H1 (cell line): ENCODE measurements around the gene ZNF525. TPM values are rescaled to one million over a fixed set of nuclear protein-coding genes. Genes with fewer than 3 reads are reported as not detected.

Source experiments
- CTCF ChIA-PET: fragments of 300-600 bp; sonication (Branson Sonifier 250); formaldehyde crosslinking; loops from one replicate; lab custom pipeline; 2021; ENCODE audit not compliant: partially characterized antibody; lab: Charles Lee
- POLR2A ChIA-PET: fragments of 300-600 bp; sonication (Branson Sonifier 250); formaldehyde crosslinking; loops from one replicate; lab custom pipeline; 2021; ENCODE audit warnings: inconsistent platforms; ENCODE audit not compliant: partially characterized antibody; lab: Charles Lee
- DNase-seq, 2 experiments: peaks; one replicate each; pipeline versions ENCODE4 v3.0.0 to v3.0.0-alpha.2; 2010 to 2022; ENCODE audit warnings: low spot score in 2 of 2, low read depth in 1 of 2, mixed read lengths in 1 of 2
- FAIRE-seq: peaks from 2 replicates; lab custom pipeline; 2011; peaks lifted over from hg19 to GRCh38; lab: Jason Lieb, UNC
- H2AFZ ChIP-seq: 2 replicates; pipeline ENCODE4 v1.8.1; 2012; ENCODE audit warnings: low read length, inconsistent platforms
- H2AK5ac ChIP-seq: 2 replicates; pipeline ENCODE4 v1.6.1; 2013; ENCODE audit warnings: low read depth, low read length
- H2BK120ac ChIP-seq: replicated peaks from 2 replicates; pipeline ENCODE3; 2013; ENCODE audit warnings: low read depth, low read length, inconsistent platforms
- H2BK12ac ChIP-seq: 2 replicates; pipeline ENCODE4 v1.6.1; 2013; ENCODE audit warnings: low read depth, low read length
- H2BK15ac ChIP-seq: 2 replicates; pipeline ENCODE4 v1.6.1; 2013; ENCODE audit warnings: low read length
- H2BK20ac ChIP-seq: 2 replicates; pipeline ENCODE4 v1.6.1; 2013; ENCODE audit warnings: low read length
- H2BK5ac ChIP-seq: 2 replicates; pipeline ENCODE4 v1.6.1; 2013; ENCODE audit warnings: low read depth, low read length
- H3K14ac ChIP-seq: 2 replicates; pipeline ENCODE4 v1.6.1; 2013; ENCODE audit warnings: inconsistent platforms; ENCODE audit not compliant: insufficient read length
- H3K18ac ChIP-seq: 2 replicates; pipeline ENCODE4 v1.6.1; 2013; ENCODE audit warnings: low read length; ENCODE audit errors: extremely low read depth
- H3K23ac ChIP-seq: 2 replicates; pipeline ENCODE4 v1.6.1; 2013; ENCODE audit warnings: inconsistent platforms; ENCODE audit not compliant: insufficient read length
- H3K23me2 ChIP-seq: 2 replicates; pipeline ENCODE4 v1.6.1; 2013; ENCODE audit warnings: low read depth, low read length
- H3K27ac ChIP-seq: 2 replicates; pipeline ENCODE4 v1.6.1; 2011; ENCODE audit warnings: low read depth, low read length, inconsistent platforms
- H3K27me3 ChIP-seq, 4 experiments: replicated peaks in 1 of 4; 1 replicate in 1 of 4; 2 replicates in 3 of 4; pipeline versions ENCODE4 v1.6.1 to v1.8.1; 2011 to 2013; ENCODE audit warnings: low read length in 3 of 4, mild to moderate bottlenecking in 3 of 4, inconsistent platforms in 2 of 4, mixed read lengths in 2 of 4, moderate library complexity in 1 of 4; ENCODE audit not compliant: control insufficient read depth in 3 of 4, insufficient read depth in 3 of 4; ENCODE audit errors: extremely low read depth in 1 of 4
- H3K36me3 ChIP-seq, 4 experiments: 2 replicates each; pipeline versions ENCODE4 v1.6.1 to v1.8.1; 2011 to 2013; ENCODE audit warnings: mild to moderate bottlenecking in 4 of 4, low read length in 3 of 4, moderate library complexity in 2 of 4, control low read depth in 1 of 4, inconsistent platforms in 1 of 4; ENCODE audit not compliant: insufficient read depth in 4 of 4, control insufficient read depth in 2 of 4
- H3K4ac ChIP-seq: replicated peaks from 2 replicates; pipeline ENCODE3; 2013; ENCODE audit warnings: low read length, low read depth, mixed read lengths, inconsistent platforms; ENCODE audit not compliant: insufficient read length
- H3K4me1 ChIP-seq, 4 experiments: replicated peaks in 1 of 4; 1 replicate in 1 of 4; 2 replicates in 3 of 4; pipeline versions ENCODE4 v1.6.1 to v1.8.1; 2011 to 2013; ENCODE audit warnings: low read length in 3 of 4, inconsistent platforms in 2 of 4, mixed read lengths in 1 of 4; ENCODE audit not compliant: insufficient read depth in 4 of 4, control insufficient read depth in 3 of 4
- H3K4me2 ChIP-seq, 2 experiments: 2 replicates each; pipeline versions ENCODE4 v1.6.1 to v1.8.1; 2011 to 2013; ENCODE audit warnings: low read depth in 2 of 2, low read length in 2 of 2, control low read depth in 1 of 2, inconsistent platforms in 1 of 2, mild to moderate bottlenecking in 1 of 2; ENCODE audit not compliant: insufficient read depth in 1 of 2
- H3K4me3 ChIP-seq, 4 experiments: fragments of 200-600, 300-600 bp in 1 of 4; sonication (generic), shearing (Covaris generic), sonication (Bioruptor Twin) in 1 of 4; 2 replicates each; pipeline versions ENCODE4 v1.5.1 to v1.8.1; 2011 to 2016; ENCODE audit warnings: low read length in 4 of 4, low read depth in 3 of 4, control low read depth in 2 of 4, inconsistent platforms in 2 of 4, mild to moderate bottlenecking in 2 of 4, mixed read lengths in 1 of 4, moderate library complexity in 1 of 4; ENCODE audit not compliant: insufficient read depth in 2 of 4; ENCODE audit errors: extremely low read depth in 1 of 4
- H3K56ac ChIP-seq: replicated peaks from 2 replicates; pipeline ENCODE3; 2013; ENCODE audit warnings: low read depth, mild to moderate bottlenecking, mixed read lengths, low read length, inconsistent platforms; ENCODE audit not compliant: insufficient read length
- H3K79me1 ChIP-seq: 2 replicates; pipeline ENCODE4 v1.6.1; 2013; ENCODE audit warnings: low read depth, low read length, control low read depth
- H3K79me2 ChIP-seq, 2 experiments: 2 replicates each; pipeline versions ENCODE4 v1.6.1 to v1.8.1; 2012 to 2013; ENCODE audit warnings: low read length in 2 of 2, mild to moderate bottlenecking in 2 of 2, inconsistent platforms in 1 of 2; ENCODE audit not compliant: insufficient read depth in 2 of 2, control insufficient read depth in 1 of 2
- H3K9ac ChIP-seq, 4 experiments: replicated peaks in 1 of 4; 1 replicate in 1 of 4; 2 replicates in 3 of 4; pipeline versions ENCODE4 v1.6.1 to v1.8.1; 2011 to 2013; ENCODE audit warnings: low read depth in 3 of 4, low read length in 3 of 4, control low read depth in 2 of 4, mild to moderate bottlenecking in 2 of 4, moderate library complexity in 2 of 4, inconsistent platforms in 1 of 4; ENCODE audit errors: extremely low read depth in 1 of 4
- H3K9me3 ChIP-seq, 2 experiments: 2 replicates each; pipeline versions ENCODE4 v1.6.1 to v1.8.1; 2012 to 2013; ENCODE audit warnings: mild to moderate bottlenecking in 2 of 2, moderate library complexity in 2 of 2, control low read depth in 1 of 2, inconsistent platforms in 1 of 2, low read depth in 1 of 2, low read length in 1 of 2, mixed read lengths in 1 of 2; ENCODE audit not compliant: insufficient read depth in 2 of 2
- H4K20me1 ChIP-seq, 2 experiments: replicated peaks in 1 of 2; 2 replicates each; pipeline versions ENCODE3 to v1.8.1; 2011 to 2013; ENCODE audit warnings: inconsistent platforms in 2 of 2, low read length in 2 of 2, mild to moderate bottlenecking in 1 of 2; ENCODE audit not compliant: insufficient read depth in 2 of 2, control insufficient read depth in 1 of 2
- H4K5ac ChIP-seq: 2 replicates; pipeline ENCODE4 v1.6.1; 2013; ENCODE audit warnings: low read length, low read depth, mixed read lengths, inconsistent platforms; ENCODE audit not compliant: insufficient read length
- H4K8ac ChIP-seq: 2 replicates; pipeline ENCODE4 v1.8.0; 2013; ENCODE audit warnings: mild to moderate bottlenecking, moderate library complexity, low read length, inconsistent platforms; ENCODE audit not compliant: insufficient read depth; ENCODE audit errors: extremely low read depth
- H4K91ac ChIP-seq: replicated peaks from 2 replicates; pipeline ENCODE3; 2013; ENCODE audit warnings: low read length, mixed read lengths, inconsistent platforms; ENCODE audit not compliant: insufficient read length
- CBX5 ChIP-seq: fragments of 300-800, 300-1000 bp; sonication (generic); IDR thresholded peaks from 2 replicates; pipeline ENCODE4 v1.7.1; 2016; ENCODE audit warnings: antibody characterized with exemption, low read length, low read depth
- JUND ChIP-seq: IDR thresholded peaks from 2 replicates; pipeline ENCODE4 v1.6.1; 2011; ENCODE audit warnings: mild to moderate bottlenecking, improper control_type of control experiment, low read length
- KDM4A ChIP-seq: IDR thresholded peaks from one replicate; pipeline ENCODE4 v1.7.1; 2012; ENCODE audit warnings: low read depth, mild to moderate bottlenecking, moderate library complexity, low read length, inconsistent platforms; ENCODE audit not compliant: severe bottlenecking
- POLR2A ChIP-seq, 2 experiments: IDR thresholded peaks; 1 replicate in 1 of 2; 2 replicates in 1 of 2; pipeline ENCODE4 v1.6.1; 2011; ENCODE audit warnings: low read depth in 2 of 2, low read length in 2 of 2, mild to moderate bottlenecking in 2 of 2; ENCODE audit errors: control extremely low read depth in 1 of 2
- SIX5 ChIP-seq: IDR thresholded peaks from 2 replicates; pipeline ENCODE4 v1.6.1; 2011; ENCODE audit warnings: mild to moderate bottlenecking, low read depth, low read length
- WGBS, 2 experiments: shearing (Covaris generic) in 1 of 2; methylation state at CpG; one replicate each; pipeline versions ENCODE4 v1.1.6 to v1.1.7; 2013 to 2015; ENCODE audit warnings: low lambda C conversion rate in 2 of 2, mixed read lengths in 2 of 2, inconsistent platforms in 1 of 2, low coverage in 1 of 2, missing lambda C conversion rate in 1 of 2; ENCODE audit not compliant: insufficient replicate concordance in 2 of 2, insufficient coverage in 1 of 2, insufficient read length in 1 of 2; ENCODE audit errors: extremely low coverage in 1 of 2, missing lambda C conversion rate in 1 of 2; 5-methylcytosine and 5-hydroxymethylcytosine counted together
- polyA plus RNA-seq, 7 experiments: library from polyadenylated mRNA; depleted of rRNA in 3 of 7; stranded (reverse) in 5 of 7; unstranded in 2 of 7; fragments of >200 nt in 5 of 7; fragments of 200-250 nt in 2 of 7; gene quantifications; 1 replicate in 5 of 7; 2 replicates in 1 of 7; 4 replicates in 1 of 7; pipeline versions ENCODE4 v1.2.1 to v1.2.3, GENCODE V29; 2011 to 2013; ENCODE audit warnings: missing spikeins in 2 of 7, mixed read lengths in 2 of 7
- total RNA-seq: library from RNA; stranded (reverse); fragmentation: NEBNext Ultra II Directional; extraction: Animal tissue kit (Norgen Biotek cat#: 25700); gene quantifications from 2 replicates; pipeline ENCODE4 v1.2.1, GENCODE V29; 2021
- TF ChIP-seq, protein P1 (sequence below): IDR thresholded peaks from 2 replicates; pipeline ENCODE4 v1.6.1; 2012; ENCODE audit warnings: low read length, inconsistent platforms

ZNF525 gene
- total and polyA plus RNA-seq, 2 of the 8 experiments (the other 6 are each of a cell fraction or from before 2014, with no cell fraction given): 8.2 to 63.4 TPM

DNA sequence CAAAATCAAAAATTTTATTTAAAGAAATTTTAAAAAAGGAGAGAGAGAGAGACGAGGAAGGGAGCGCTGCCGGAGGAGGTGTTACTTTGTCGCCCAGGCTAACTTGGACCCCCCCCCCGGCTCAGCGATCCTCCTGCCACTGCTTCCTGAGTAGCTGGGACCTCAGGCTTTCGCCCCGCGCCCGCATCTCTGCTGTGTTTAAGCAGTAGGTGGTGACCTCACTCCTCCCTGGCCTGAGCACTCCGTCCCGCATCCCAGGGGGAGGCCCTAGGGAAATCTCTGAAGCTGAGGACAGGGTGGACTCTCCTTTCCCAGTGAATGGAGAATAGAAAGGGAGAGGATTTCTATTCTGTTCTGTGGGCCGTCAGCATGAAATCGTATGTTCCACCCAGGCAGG, 32.4 kb upstream of the ZNF525 start:
- H3K9me3 ChIP-seq: peaks cover 0 to 3% of the 10 kb centered on the region in 2 experiments; a peak in 2 of 4 replicates
- no peak overlapping the region for H3K14ac ChIP-seq
- CTCF ChIA-PET: interaction anchor here (0.6 to 2.4 kb wide), 3 partner anchors 24 to 248 kb away, joined by 3 to 5 read pairs (median 5); no protein-coding TSS in a partner anchor
- no peaks in the 10 kb centered on the region for H3K27me3 ChIP-seq
- H3K56ac ChIP-seq: no peak overlapping the region
- H3K4me1 ChIP-seq: no peaks in the 10 kb centered on the region
- no peak overlapping the region for H2BK15ac ChIP-seq
- H2BK20ac ChIP-seq: no peak overlapping the region
- peak overlapping the region; percentile 16 to 61 (median 48); a peak in 5 of 7 replicates for H3K9ac ChIP-seq
- no peak overlapping the region for H3K23ac ChIP-seq
- H3K36me3 ChIP-seq: no peaks in the 10 kb centered on the region; a peak in 2 of 8 replicates
- no peak overlapping the region for H3K18ac ChIP-seq
- POLR2A ChIA-PET: interaction anchor here (0.6 to 2.1 kb wide), 3 partner anchors 39 to 263 kb away, joined by 3 to 5 read pairs (median 5); no protein-coding TSS in a partner anchor
- H3K4me2 ChIP-seq: peak overlapping the region; percentile 44 to 68
- 0 out of 2 replicates have a peak overlapping the region, but pooled peaks have one; percentile 68 for H2BK12ac ChIP-seq
- 0 out of 2 replicates have a peak overlapping the region, but pooled peaks have one; percentile 57 for H4K8ac ChIP-seq
- H2AFZ ChIP-seq: peak overlapping the region; percentile 90
- peak; percentile 32 for FAIRE-seq
- no peaks in the 10 kb centered on the region for H4K20me1 ChIP-seq
- no peak overlapping the region for H3K4ac ChIP-seq
- H3K79me2 ChIP-seq: peaks cover 0 to 18% of the 10 kb centered on the region in 2 experiments; a peak in 1 of 4 replicates
- no peak overlapping the region for H4K5ac ChIP-seq
- no peak overlapping the region for H2BK5ac ChIP-seq
- H4K91ac ChIP-seq: no peak overlapping the region
- TF ChIP-seq, protein P1, sequence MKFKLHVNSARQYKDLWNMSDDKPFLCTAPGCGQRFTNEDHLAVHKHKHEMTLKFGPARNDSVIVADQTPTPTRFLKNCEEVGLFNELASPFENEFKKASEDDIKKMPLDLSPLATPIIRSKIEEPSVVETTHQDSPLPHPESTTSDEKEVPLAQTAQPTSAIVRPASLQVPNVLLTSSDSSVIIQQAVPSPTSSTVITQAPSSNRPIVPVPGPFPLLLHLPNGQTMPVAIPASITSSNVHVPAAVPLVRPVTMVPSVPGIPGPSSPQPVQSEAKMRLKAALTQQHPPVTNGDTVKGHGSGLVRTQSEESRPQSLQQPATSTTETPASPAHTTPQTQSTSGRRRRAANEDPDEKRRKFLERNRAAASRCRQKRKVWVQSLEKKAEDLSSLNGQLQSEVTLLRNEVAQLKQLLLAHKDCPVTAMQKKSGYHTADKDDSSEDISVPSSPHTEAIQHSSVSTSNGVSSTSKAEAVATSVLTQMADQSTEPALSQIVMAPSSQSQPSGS: peak; percentile 38; the same call in 1 of the 2 replicates
- TF ChIP-seq CBX5 (no peak), POLR2A (IDR thresholded peaks at IDR 0.05; ENCODE audit: control extremely low read depth in 1 of 2, low read depth in 2 of 2, low read length in 2 of 2) (no peak; a peak in 1 of 3 replicates), SIX5 (no peak), KDM4A (no peak), JUND (peak; percentile 75)
- TF ChIP-seq, all 59 proteins: peak for 2
- Histone ChIP-seq H3K23me2 (no peaks in the 10 kb centered on the region; the same call in 1 of the 2 replicates), H3K27ac (0 out of 2 replicates have a peak overlapping the region, but pooled peaks have one; percentile 1), H2AK5ac (no peak overlapping the region), H3K79me1 (peaks cover 2% of the 10 kb centered on the region), H3K4me3 (peak overlapping the region; percentile 18 to 94 (median 79); a peak in 7 of 8 replicates), H2BK120ac (no peak overlapping the region)
- 5% methylated on average over 14 of the region's 14 CpGs; no CpG with 5 or more reads in 1 of the 2 experiments for WGBS, 2 experiments
- no peak for DNase-seq
